CD4-positive, alpha-beta T cell (primary cell): ENCODE data around the gene CHD9NB. TPM values are rescaled to one million over a fixed set of nuclear protein-coding genes. Genes with fewer than 3 reads are reported as not detected.

ENCODE experiments used
- ATAC-seq: fragments of 200-7000 bp; cut with Tn5 transposase; one replicate; pipeline ENCODE4 v1.10.0; 2022; ENCODE audit warnings: mild to moderate bottlenecking; ENCODE audit not compliant: poor library complexity
- CTCF ChIA-PET: fragments of 350-600 bp; sonication (Branson Sonifier 250); formaldehyde crosslinking; loops from one replicate; lab custom pipeline; 2021; ENCODE audit warnings: antibody characterized with exemption, inconsistent platforms; lab: Charles Lee
- POLR2A ChIA-PET: fragments of 350-600 bp; sonication (Branson Sonifier 250); formaldehyde crosslinking; loops from one replicate; lab custom pipeline; 2021; ENCODE audit warnings: antibody characterized with exemption, inconsistent platforms; lab: Charles Lee
- DNase-seq, 14 experiments: peaks; one replicate each; pipeline ENCODE4 v3.0.0-alpha.2; 2013 to 2020; ENCODE audit warnings: mixed read lengths in 2 of 14
- H3K27ac ChIP-seq, 2 donors: one replicate each; pipeline versions ENCODE4 v1.5.1 to v1.7.0; 2013; ENCODE audit warnings: low read length in 2 of 2, low read depth in 1 of 2, mild to moderate bottlenecking in 1 of 2
- H3K27me3 ChIP-seq, 2 experiments: 1 replicate in 1 of 2; 2 replicates in 1 of 2; pipeline versions ENCODE4 v1.6.1 to v1.7.0; 2013; ENCODE audit warnings: low read length in 2 of 2, control low read depth in 1 of 2, mild to moderate bottlenecking in 1 of 2, moderate library complexity in 1 of 2; ENCODE audit not compliant: insufficient read depth in 2 of 2, control insufficient read depth in 1 of 2
- H3K36me3 ChIP-seq: one replicate; pipeline ENCODE4 v1.6.1; 2013; ENCODE audit warnings: low read length, control low read depth; ENCODE audit not compliant: insufficient read depth
- H3K4me1 ChIP-seq: one replicate; pipeline ENCODE4 v1.6.1; 2013; ENCODE audit warnings: low read length, control low read depth; ENCODE audit not compliant: insufficient read depth
- H3K4me3 ChIP-seq: one replicate; pipeline ENCODE4 v1.5.1; 2013; ENCODE audit warnings: mild to moderate bottlenecking, low read length, moderate library complexity
- H3K9me3 ChIP-seq, 2 experiments: 1 replicate in 1 of 2; 2 replicates in 1 of 2; pipeline versions ENCODE4 v1.6.1 to v1.7.0; 2013; ENCODE audit warnings: low read length in 2 of 2, mild to moderate bottlenecking in 2 of 2, control low read depth in 1 of 2, moderate library complexity in 1 of 2; ENCODE audit not compliant: control insufficient read depth in 1 of 2, insufficient read depth in 1 of 2
- H3K27ac Mint-ChIP-seq: one replicate; pipeline ENCODE4 v1.8.0; 2020; ENCODE audit warnings: mixed read lengths
- H3K27me3 Mint-ChIP-seq: one replicate; pipeline ENCODE4 v1.8.0; 2021; ENCODE audit warnings: mixed read lengths
- H3K36me3 Mint-ChIP-seq: one replicate; pipeline ENCODE4 v1.8.0; 2021; ENCODE audit warnings: low read depth, mixed read lengths
- H3K4me1 Mint-ChIP-seq: one replicate; pipeline ENCODE4 v1.8.0; 2021; ENCODE audit warnings: low read depth, mixed read lengths
- H3K4me3 Mint-ChIP-seq: one replicate; pipeline ENCODE4 v1.8.0; 2020; ENCODE audit warnings: mild to moderate bottlenecking, mixed read lengths
- H3K9me3 Mint-ChIP-seq: one replicate; pipeline ENCODE4 v1.8.0; 2020; ENCODE audit warnings: mixed read lengths
- intact Hi-C, 2 experiments: fragments of 100-400 bp; cut with DNase I in 1 of 2; cut with micrococcal nuclease in 1 of 2; formaldehyde crosslinking; loops; one replicate each; pipeline versions ENCODE4 v1.15.1 to v1.9.0; 2023 to 2025; cut with DNase I, micrococcal nuclease
- total RNA-seq, 174 experiments: library from RNA in 2 of 174; stranded (reverse) in 2 of 174; gene quantifications; one replicate each; pipeline ENCODE4 v1.2.3 and lab custom pipeline; 2021 to 2026
- TF ChIP-seq, protein P1 (sequence below): fragments of 200-600 bp; IDR thresholded peaks from one replicate; pipeline ENCODE4 v1.8.0; 2022; ENCODE audit warnings: antibody characterized with exemption, mild to moderate bottlenecking

The CHD9NB gene
- total RNA-seq, 2 experiments from 2014 or later = not detected

DNA sequence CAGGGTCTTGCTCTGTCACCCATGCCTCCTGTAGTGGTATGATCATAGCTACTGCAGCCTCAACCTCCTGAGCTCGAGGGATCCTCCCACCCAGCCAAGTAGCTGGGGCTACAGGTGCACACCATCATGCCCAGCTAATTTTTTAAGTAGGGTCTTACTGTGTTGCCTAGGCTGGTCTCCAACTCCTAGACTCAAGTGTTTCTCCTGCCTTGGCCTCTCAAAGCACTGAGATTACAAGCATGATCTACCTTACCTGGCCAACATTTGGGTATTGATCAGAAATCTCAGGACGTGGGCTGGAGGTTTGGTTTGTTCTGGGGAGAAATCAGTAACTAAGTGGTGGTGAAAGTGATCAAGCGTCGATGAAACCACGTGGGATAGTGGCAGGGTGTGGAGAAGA, 6.2 kb upstream of the CHD9NB start:
- CTCF ChIA-PET = no interaction called here
- no peak overlapping the region for H3K4me3 ChIP-seq
- H3K36me3 ChIP-seq = no peaks in the 10 kb centered on the region
- H3K27me3 ChIP-seq = no peaks in the 10 kb centered on the region
- no peak overlapping the region for H3K27ac ChIP-seq
- H3K27ac Mint-ChIP-seq = no peak overlapping the region
- intact Hi-C loops = loop anchor here in 1 of 2 experiments (10.0 kb wide), 1 partner anchor 346 kb away; no protein-coding TSS in a partner anchor
- peaks cover 18% of the 10 kb centered on the region for H3K4me1 Mint-ChIP-seq
- DNase-seq = no peak
- H3K4me1 ChIP-seq = peaks cover 33% of the 10 kb centered on the region
- no peaks in the 10 kb centered on the region for H3K9me3 ChIP-seq
- POLR2A ChIA-PET = no interaction called here
- no peaks in the 10 kb centered on the region for H3K36me3 Mint-ChIP-seq
- H3K4me3 Mint-ChIP-seq = no peak overlapping the region
- ATAC-seq = no peak
- H3K27me3 Mint-ChIP-seq = no peaks in the 10 kb centered on the region
- no peaks in the 10 kb centered on the region for H3K9me3 Mint-ChIP-seq
- TF ChIP-seq, protein P1, sequence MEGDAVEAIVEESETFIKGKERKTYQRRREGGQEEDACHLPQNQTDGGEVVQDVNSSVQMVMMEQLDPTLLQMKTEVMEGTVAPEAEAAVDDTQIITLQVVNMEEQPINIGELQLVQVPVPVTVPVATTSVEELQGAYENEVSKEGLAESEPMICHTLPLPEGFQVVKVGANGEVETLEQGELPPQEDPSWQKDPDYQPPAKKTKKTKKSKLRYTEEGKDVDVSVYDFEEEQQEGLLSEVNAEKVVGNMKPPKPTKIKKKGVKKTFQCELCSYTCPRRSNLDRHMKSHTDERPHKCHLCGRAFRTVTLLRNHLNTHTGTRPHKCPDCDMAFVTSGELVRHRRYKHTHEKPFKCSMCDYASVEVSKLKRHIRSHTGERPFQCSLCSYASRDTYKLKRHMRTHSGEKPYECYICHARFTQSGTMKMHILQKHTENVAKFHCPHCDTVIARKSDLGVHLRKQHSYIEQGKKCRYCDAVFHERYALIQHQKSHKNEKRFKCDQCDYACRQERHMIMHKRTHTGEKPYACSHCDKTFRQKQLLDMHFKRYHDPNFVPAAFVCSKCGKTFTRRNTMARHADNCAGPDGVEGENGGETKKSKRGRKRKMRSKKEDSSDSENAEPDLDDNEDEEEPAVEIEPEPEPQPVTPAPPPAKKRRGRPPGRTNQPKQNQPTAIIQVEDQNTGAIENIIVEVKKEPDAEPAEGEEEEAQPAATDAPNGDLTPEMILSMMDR = no peak

DNA sequence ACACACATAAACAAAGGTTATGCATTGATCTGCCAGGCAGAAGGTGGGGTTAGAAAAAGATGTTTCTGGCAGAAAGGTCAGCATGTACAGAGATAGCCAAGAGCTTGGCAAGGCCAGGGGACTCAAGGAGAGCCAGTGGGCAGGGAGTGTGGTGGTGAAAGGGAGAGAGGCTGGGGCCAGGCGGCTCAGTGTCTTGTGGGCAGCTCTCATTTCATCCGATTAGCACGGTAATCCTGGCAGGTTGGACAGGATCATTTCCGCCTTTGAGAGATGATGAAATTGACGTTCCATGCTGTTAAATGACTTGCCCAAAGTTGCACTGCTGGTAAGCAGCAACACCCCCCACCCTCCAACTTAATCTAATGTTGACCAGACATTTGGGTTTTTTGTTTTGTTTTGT, 5.7 kb upstream of the CHD9NB start:
- ATAC-seq (no peak), DNase-seq (no peak)
- no peak overlapping the region for H3K4me3 ChIP-seq
- intact Hi-C loops = loop anchor here in 1 of 2 experiments (10.0 kb wide), 1 partner anchor 346 kb away; no protein-coding TSS in a partner anchor
- TF ChIP-seq, protein P1 = no peak
- Mint-ChIP-seq H3K9me3 (no peaks in the 10 kb centered on the region), H3K36me3 (no peaks in the 10 kb centered on the region), H3K4me3 (no peak overlapping the region), H3K4me1 (peaks cover 18% of the 10 kb centered on the region), H3K27ac (no peak overlapping the region), H3K27me3 (no peaks in the 10 kb centered on the region)
- ChIA-PET CTCF (no interaction called here), POLR2A (no interaction called here)
- peaks cover 33% of the 10 kb centered on the region for H3K4me1 ChIP-seq
- H3K27me3 ChIP-seq = no peaks in the 10 kb centered on the region
- H3K36me3 ChIP-seq = no peaks in the 10 kb centered on the region
- no peaks in the 10 kb centered on the region for H3K9me3 ChIP-seq
- no peak overlapping the region for H3K27ac ChIP-seq

DNA sequence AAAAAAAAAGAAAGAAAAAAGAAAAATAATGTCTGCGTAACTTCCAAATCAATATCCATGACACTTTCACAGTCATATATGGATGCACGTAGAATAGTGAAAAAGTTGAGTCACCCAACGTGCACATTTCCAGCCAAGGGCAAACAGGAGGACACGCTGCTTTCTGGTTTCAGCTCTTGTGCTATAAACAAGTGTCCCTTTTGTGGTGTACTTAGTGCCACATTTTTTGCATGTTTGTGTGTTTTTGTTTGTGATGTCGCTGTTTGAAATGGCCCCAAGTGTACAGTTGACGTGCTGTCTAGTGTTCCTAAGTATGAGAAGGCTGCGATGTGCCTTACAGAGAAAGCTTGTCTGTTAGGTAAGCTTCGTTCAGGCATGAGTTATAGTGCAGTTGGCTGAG, 5.0 kb upstream of the CHD9NB start:
- no peak overlapping the region for H3K27ac Mint-ChIP-seq
- Histone ChIP-seq H3K27ac (no peak overlapping the region), H3K4me1 (peaks cover 33% of the 10 kb centered on the region), H3K4me3 (no peak overlapping the region), H3K27me3 (no peaks in the 10 kb centered on the region), H3K36me3 (no peaks in the 10 kb centered on the region), H3K9me3 (no peaks in the 10 kb centered on the region)
- TF ChIP-seq, protein P1 = no peak
- no peak for DNase-seq
- no peak overlapping the region for H3K4me3 Mint-ChIP-seq
- H3K36me3 Mint-ChIP-seq = no peaks in the 10 kb centered on the region
- POLR2A ChIA-PET = no interaction called here
- ATAC-seq = no peak
- intact Hi-C loops = loop anchor here in 1 of 2 experiments (10.0 kb wide), 1 partner anchor 347 kb away; no protein-coding TSS in a partner anchor
- no peaks in the 10 kb centered on the region for H3K27me3 Mint-ChIP-seq
- no peaks in the 10 kb centered on the region for H3K9me3 Mint-ChIP-seq
- CTCF ChIA-PET = no interaction called here
- H3K4me1 Mint-ChIP-seq = peaks cover 18% of the 10 kb centered on the region
